CD14-positive monocyte (primary cell): ENCODE data around the gene RALGAPA2. TPM values are rescaled to one million over a fixed set of nuclear protein-coding genes. Genes with fewer than 3 reads are reported as not detected.
A peak's percentile ranks its signal among the peaks of the same experiment; 100 is the strongest.

Experiments
- DNase-seq, 3 donors: peaks; one replicate each; pipeline ENCODE4 v3.0.0-alpha.2; 2011 to 2022
- H2AFZ ChIP-seq: 2 replicates; pipeline ENCODE4 v1.6.0; 2012; ENCODE audit warnings: mild to moderate bottlenecking, low read depth, low read length, inconsistent platforms; ENCODE audit not compliant: insufficient read depth, poor library complexity, severe bottlenecking
- H3K27ac ChIP-seq, 2 donors: 1 replicate in 1 of 2; 2 replicates in 1 of 2; pipeline ENCODE4 v1.5.1; 2012 to 2013; ENCODE audit warnings: low read length in 2 of 2, control low read depth in 1 of 2, inconsistent platforms in 1 of 2, low read depth in 1 of 2, mild to moderate bottlenecking in 1 of 2
- H3K27me3 ChIP-seq, 2 donors: one replicate each; pipeline versions ENCODE4 v1.6.0 to v1.6.1; 2011 to 2013; ENCODE audit warnings: low read length in 2 of 2; ENCODE audit not compliant: control insufficient read depth in 2 of 2, insufficient read depth in 2 of 2
- H3K36me3 ChIP-seq, 2 donors: replicated peaks in 1 of 2; 1 replicate in 1 of 2; 2 replicates in 1 of 2; pipeline versions ENCODE4 v1.5.1 to v1.6.1; 2012 to 2013; ENCODE audit warnings: low read length in 2 of 2, control low read depth in 1 of 2, inconsistent platforms in 1 of 2, mild to moderate bottlenecking in 1 of 2; ENCODE audit not compliant: insufficient read depth in 2 of 2, control insufficient read depth in 1 of 2
- H3K4me1 ChIP-seq, 2 donors: 1 replicate in 1 of 2; 2 replicates in 1 of 2; pipeline versions ENCODE4 v1.5.1 to v1.6.1; 2012 to 2013; ENCODE audit warnings: low read length in 2 of 2, control low read depth in 1 of 2, inconsistent platforms in 1 of 2, mild to moderate bottlenecking in 1 of 2, moderate library complexity in 1 of 2; ENCODE audit not compliant: insufficient read depth in 2 of 2, control insufficient read depth in 1 of 2
- H3K4me2 ChIP-seq: replicated peaks from 2 replicates; pipeline ENCODE3; 2012; ENCODE audit warnings: low read length, moderate library complexity, mild to moderate bottlenecking; ENCODE audit not compliant: poor library complexity, severe bottlenecking; ENCODE audit errors: extremely low read depth
- H3K4me3 ChIP-seq, 3 experiments: fragments of 200-600 bp in 1 of 3; sonication (generic) in 1 of 3; replicated peaks in 1 of 3; 1 replicate in 2 of 3; 2 replicates in 1 of 3; pipeline ENCODE4 v1.5.1; 2011 to 2013; ENCODE audit warnings: low read length in 3 of 3, mild to moderate bottlenecking in 3 of 3, control low read depth in 2 of 3, low read depth in 2 of 3, inconsistent platforms in 1 of 3, moderate library complexity in 1 of 3
- H3K79me2 ChIP-seq: 2 replicates; pipeline ENCODE4 v1.6.0; 2012; ENCODE audit warnings: mild to moderate bottlenecking, control low read depth, inconsistent platforms, low read length, moderate library complexity; ENCODE audit not compliant: insufficient read depth
- H3K9ac ChIP-seq: 2 replicates; pipeline ENCODE4 v1.6.0; 2017; ENCODE audit warnings: low read length, mild to moderate bottlenecking; ENCODE audit not compliant: insufficient read depth, poor library complexity, severe bottlenecking
- H3K9me3 ChIP-seq, 2 donors: replicated peaks in 1 of 2; 1 replicate in 1 of 2; 2 replicates in 1 of 2; pipeline versions ENCODE4 v1.5.1 to v1.6.1; 2012 to 2013; ENCODE audit warnings: low read length in 2 of 2, control low read depth in 1 of 2; ENCODE audit not compliant: control insufficient read depth in 1 of 2, insufficient read depth in 1 of 2
- H4K20me1 ChIP-seq: 2 replicates; pipeline ENCODE4 v1.6.0; 2012; ENCODE audit warnings: mild to moderate bottlenecking, low read length, control low read depth, moderate library complexity; ENCODE audit not compliant: insufficient read depth
- H3K27ac Mint-ChIP-seq, 7 donors: one replicate each; pipeline ENCODE4 v1.8.0; 2020; ENCODE audit warnings: mild to moderate bottlenecking in 7 of 7, mixed read lengths in 7 of 7, moderate library complexity in 6 of 7, inconsistent platforms in 2 of 7
- H3K27me3 Mint-ChIP-seq, 3 donors: one replicate each; pipeline ENCODE4 v1.8.0; 2021 to 2022; ENCODE audit warnings: low read depth in 3 of 3, mild to moderate bottlenecking in 3 of 3, mixed read lengths in 3 of 3, moderate library complexity in 3 of 3, inconsistent platforms in 1 of 3
- H3K36me3 Mint-ChIP-seq, 2 donors: one replicate each; pipeline ENCODE4 v1.8.0; 2020; ENCODE audit warnings: mixed read lengths in 2 of 2, inconsistent platforms in 1 of 2, mild to moderate bottlenecking in 1 of 2
- H3K4me1 Mint-ChIP-seq: one replicate; pipeline ENCODE4 v1.8.0; 2020; ENCODE audit warnings: mild to moderate bottlenecking, mixed read lengths
- H3K4me3 Mint-ChIP-seq, 2 donors: one replicate each; pipeline ENCODE4 v1.8.0; 2020; ENCODE audit warnings: mild to moderate bottlenecking in 2 of 2, mixed read lengths in 2 of 2, moderate library complexity in 1 of 2
- H3K9me3 Mint-ChIP-seq, 7 donors: one replicate each; pipeline ENCODE4 v1.8.0; 2020 to 2022; ENCODE audit warnings: mixed read lengths in 7 of 7, mild to moderate bottlenecking in 6 of 7, moderate library complexity in 6 of 7, inconsistent platforms in 2 of 7
- CTCF ChIP-seq: fragments of 200-600 bp; IDR thresholded peaks from one replicate; pipeline ENCODE4 v1.8.0; 2022; ENCODE audit warnings: antibody characterized with exemption, mild to moderate bottlenecking
- WGBS: methylation state at CpG from one replicate; pipeline ENCODE4 v1.1.5; 2013; ENCODE audit warnings: missing lambda C conversion rate; ENCODE audit not compliant: insufficient coverage; 5-methylcytosine and 5-hydroxymethylcytosine counted together
- intact Hi-C, 2 donors: fragments of 100-400 bp; cut with micrococcal nuclease; formaldehyde crosslinking; loops; one replicate each; pipeline versions ENCODE4 v1.15.0 to v1.15.1; 2023
- polyA plus RNA-seq, 3 donors: library from polyadenylated mRNA; depleted of rRNA in 1 of 3; unstranded in 2 of 3; stranded (reverse) in 1 of 3; fragments of 300-500 nt in 2 of 3; fragments of >200 nt in 1 of 3; fragmentation: Illumina TruSeq in 2 of 3; gene quantifications; 1 replicate in 2 of 3; 2 replicates in 1 of 3; pipeline ENCODE4 v1.2.3, GENCODE V29; 2012 to 2021

RALGAPA2 gene
- polyA plus RNA-seq, 3 donors = 6.2 to 13.0 (median 8.9) TPM

GRCh38 chr20:20465252-20465651 lies 247.2 kb downstream of the RALGAPA2 start:
- H3K27ac ChIP-seq = no peak overlapping the region
- DNase-seq = no peak
- no peak overlapping the region for H3K4me2 ChIP-seq
- no peak overlapping the region for H3K9ac ChIP-seq
- Mint-ChIP-seq H3K36me3 (peaks cover 53 to 70% of the 10 kb centered on the region in 2 donors), H3K4me1 (no peaks in the 10 kb centered on the region), H3K27me3 (peaks cover 0 to 1% (median 0%) of the 10 kb centered on the region in 3 donors), H3K4me3 (no peak overlapping the region), H3K9me3 (no peaks in the 10 kb centered on the region), H3K27ac (peak overlapping the region in 2 of 7 donors; percentile 28 to 73)
- H3K27me3 ChIP-seq = no peaks in the 10 kb centered on the region
- no peaks in the 10 kb centered on the region for H3K4me1 ChIP-seq
- no peaks in the 10 kb centered on the region for H4K20me1 ChIP-seq
- H3K4me3 ChIP-seq = no peak overlapping the region
- no peaks in the 10 kb centered on the region for H3K79me2 ChIP-seq
- WGBS = 90% methylated on average over 2 of the region's 2 CpGs
- no peak for TF ChIP-seq CTCF
- intact Hi-C loops = no loop called here
- peaks cover 24 to 75% of the 10 kb centered on the region in 2 donors for H3K36me3 ChIP-seq
- no peak overlapping the region for H2AFZ ChIP-seq
- H3K9me3 ChIP-seq = no peaks in the 10 kb centered on the region

DNA sequence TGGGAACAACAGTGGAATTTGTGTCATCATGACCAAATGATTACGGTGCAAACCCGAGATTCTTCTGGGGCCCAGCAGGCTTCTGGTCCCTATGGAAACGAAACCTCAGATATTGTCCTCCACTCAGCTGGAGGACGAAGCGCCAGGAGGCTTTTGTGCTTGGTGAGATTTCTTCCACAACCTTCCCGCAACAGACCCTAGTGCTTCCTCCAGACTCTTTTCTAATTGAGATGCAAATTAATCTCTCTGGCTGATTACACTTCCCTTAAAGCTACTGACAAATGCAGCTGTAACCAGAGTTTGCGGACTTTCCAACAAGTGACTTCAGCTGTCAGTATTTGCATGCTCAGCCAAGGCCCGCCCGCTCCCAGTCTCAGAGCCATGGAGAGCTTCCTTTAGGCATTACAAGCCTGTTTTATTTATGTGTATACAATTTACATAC lies 248.5 kb downstream of the RALGAPA2 start:
- intact Hi-C loops = no loop called here
- Histone ChIP-seq H3K79me2 (no peaks in the 10 kb centered on the region), H3K4me3 (no peak overlapping the region), H3K9ac (no peak overlapping the region), H3K4me2 (no peak overlapping the region), H3K9me3 (no peaks in the 10 kb centered on the region), H3K27me3 (no peaks in the 10 kb centered on the region), H4K20me1 (no peaks in the 10 kb centered on the region), H3K4me1 (no peaks in the 10 kb centered on the region), H3K27ac (no peak overlapping the region), H2AFZ (no peak overlapping the region), H3K36me3 (peaks cover 16 to 69% of the 10 kb centered on the region in 2 donors)
- Mint-ChIP-seq H3K9me3 (no peaks in the 10 kb centered on the region), H3K36me3 (peaks cover 49 to 70% of the 10 kb centered on the region in 2 donors), H3K4me1 (no peaks in the 10 kb centered on the region), H3K4me3 (no peak overlapping the region), H3K27me3 (peaks cover 0 to 1% (median 0%) of the 10 kb centered on the region in 3 donors), H3K27ac (no peak overlapping the region)
- DNase-seq = no peak
- WGBS = 100% methylated on average over 2 of the region's 9 CpGs
- TF ChIP-seq CTCF = no peak
